ENCODE results near the gene XDH.

DNA sequence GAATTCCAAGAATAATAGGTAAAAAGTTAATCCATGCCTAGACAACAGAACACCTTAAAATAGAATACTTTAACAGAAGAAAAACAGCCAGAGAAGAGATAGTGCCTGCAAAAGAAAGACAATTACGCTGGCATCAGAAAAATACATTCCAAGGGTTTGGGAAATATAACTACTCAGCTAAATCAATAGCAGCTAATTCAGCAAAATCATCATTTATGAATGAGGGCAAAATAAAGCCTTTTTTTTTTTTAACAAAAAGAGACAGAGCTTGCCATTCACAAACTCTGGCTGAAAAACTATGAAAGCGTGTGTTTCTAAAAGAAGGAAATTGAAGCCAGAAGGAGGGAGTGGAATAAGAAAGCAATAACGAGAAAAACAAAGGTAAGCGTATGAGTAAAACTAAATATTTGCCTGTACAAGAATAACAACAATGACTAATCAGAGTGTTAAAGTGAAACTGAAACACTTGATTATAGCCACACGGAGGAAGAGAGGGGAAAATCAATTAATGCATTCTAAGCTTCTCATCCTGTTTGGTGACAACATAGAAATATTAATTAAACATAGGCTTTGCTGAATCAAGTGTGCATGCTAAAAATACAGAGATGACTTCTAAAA lies 90.4 kb downstream of the XDH start:
- TF ChIP-seq, protein P1, sequence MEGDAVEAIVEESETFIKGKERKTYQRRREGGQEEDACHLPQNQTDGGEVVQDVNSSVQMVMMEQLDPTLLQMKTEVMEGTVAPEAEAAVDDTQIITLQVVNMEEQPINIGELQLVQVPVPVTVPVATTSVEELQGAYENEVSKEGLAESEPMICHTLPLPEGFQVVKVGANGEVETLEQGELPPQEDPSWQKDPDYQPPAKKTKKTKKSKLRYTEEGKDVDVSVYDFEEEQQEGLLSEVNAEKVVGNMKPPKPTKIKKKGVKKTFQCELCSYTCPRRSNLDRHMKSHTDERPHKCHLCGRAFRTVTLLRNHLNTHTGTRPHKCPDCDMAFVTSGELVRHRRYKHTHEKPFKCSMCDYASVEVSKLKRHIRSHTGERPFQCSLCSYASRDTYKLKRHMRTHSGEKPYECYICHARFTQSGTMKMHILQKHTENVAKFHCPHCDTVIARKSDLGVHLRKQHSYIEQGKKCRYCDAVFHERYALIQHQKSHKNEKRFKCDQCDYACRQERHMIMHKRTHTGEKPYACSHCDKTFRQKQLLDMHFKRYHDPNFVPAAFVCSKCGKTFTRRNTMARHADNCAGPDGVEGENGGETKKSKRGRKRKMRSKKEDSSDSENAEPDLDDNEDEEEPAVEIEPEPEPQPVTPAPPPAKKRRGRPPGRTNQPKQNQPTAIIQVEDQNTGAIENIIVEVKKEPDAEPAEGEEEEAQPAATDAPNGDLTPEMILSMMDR (conservative IDR thresholded peaks at IDR 0.05 in 1 of 2, IDR thresholded peaks at IDR 0.05 in 1 of 2; ENCODE audit: low read depth in 1 of 2, low read length in 2 of 2): no peak
- TF ChIP-seq EZH2 (IDR thresholded peaks at IDR 0.05; ENCODE audit: low read length, missing control alignments): no peak
